ENCODE measurements around the gene MYO1E. TPM values are rescaled to one million over a fixed set of nuclear protein-coding genes. Genes with fewer than 3 reads are reported as not detected.

Gene MYO1E
- total and polyA plus RNA-seq, 2 of the 8 experiments (the other 6 are each of a cell fraction or from before 2014, with no cell fraction given) = 19.6 to 142 TPM

GRCh38 chr15:59346951-59347350 lies 25.7 kb downstream of the MYO1E start:
- CTCF ChIA-PET (ENCODE audit: partially characterized antibody) = interaction anchor here (0.8 to 6.7 kb wide), 3 partner anchors 9 to 100 kb away, joined by 3 to 29 read pairs (median 4); no protein-coding TSS in a partner anchor
- H3K23me2 ChIP-seq (ENCODE audit: low read depth, low read length) = no peaks in the 10 kb centered on the region
- H3K23ac ChIP-seq (ENCODE audit: insufficient read length) = no peak overlapping the region
- H3K79me1 ChIP-seq (ENCODE audit: low read depth, low read length) = peaks cover 10% of the 10 kb centered on the region; the same call in 1 of the 2 replicates
- no peak overlapping the region for H2AFZ ChIP-seq (ENCODE audit: low read length)
- H3K36me3 ChIP-seq (ENCODE audit: control insufficient read depth in 2 of 4, insufficient read depth in 4 of 4, low read length in 3 of 4) = no peaks in the 10 kb centered on the region
- POLR2A ChIA-PET (ENCODE audit: partially characterized antibody) = interaction anchor here (1.8 kb wide), 1 partner anchor 26 kb away, joined by 4 read pairs; the partner anchor contains the start of gene MYO1E
- no peak overlapping the region for H3K9ac ChIP-seq (replicated peaks in 1 of 4; ENCODE audit: extremely low read depth in 1 of 4, low read depth in 3 of 4, low read length in 3 of 4)
- peaks cover 10 to 23% (median 16%) of the 10 kb centered on the region in 4 experiments for H3K4me1 ChIP-seq (replicated peaks in 1 of 4; ENCODE audit: control insufficient read depth in 3 of 4, insufficient read depth in 4 of 4, low read length in 3 of 4)
- H4K5ac ChIP-seq (ENCODE audit: insufficient read length, low read depth, low read length) = no peak overlapping the region
- peak overlapping the region; percentile 66; the same call in 1 of the 2 replicates for H2BK20ac ChIP-seq (ENCODE audit: low read length)
- TF ChIP-seq E2F6 (IDR thresholded peaks at IDR 0.05) = no peak
- 77% methylated on average over 12 of the region's 12 CpGs; no CpG with 5 or more reads in 1 of the 2 experiments for WGBS, 2 experiments (ENCODE audit: extremely low coverage in 1 of 2, insufficient coverage in 1 of 2, insufficient read length in 1 of 2, insufficient replicate concordance in 2 of 2, low coverage in 1 of 2, low lambda C conversion rate in 2 of 2, missing lambda C conversion rate in 1 of 2)
- no peak overlapping the region for H4K91ac ChIP-seq (replicated peaks; ENCODE audit: insufficient read length, low read length)
- H3K9me3 ChIP-seq (ENCODE audit: insufficient read depth in 2 of 2, low read depth in 1 of 2, low read length in 1 of 2) = no peaks in the 10 kb centered on the region
- no peak overlapping the region for H3K4me3 ChIP-seq (ENCODE audit: extremely low read depth in 1 of 4, insufficient read depth in 2 of 4, low read depth in 3 of 4, low read length in 4 of 4)
- FAIRE-seq (no peak), DNase-seq (ENCODE audit: low read depth in 1 of 2, low spot score in 2 of 2) (no peak)
- no peak overlapping the region for H3K14ac ChIP-seq (ENCODE audit: insufficient read length)
- 0 out of 2 replicates have a peak overlapping the region, but pooled peaks have one; percentile 62 for H2BK12ac ChIP-seq (ENCODE audit: low read depth, low read length)
- peaks cover 6 to 79% of the 10 kb centered on the region in 2 experiments for H3K79me2 ChIP-seq (ENCODE audit: control insufficient read depth in 1 of 2, insufficient read depth in 2 of 2, low read length in 2 of 2)
- no peak overlapping the region for H2BK120ac ChIP-seq (replicated peaks; ENCODE audit: low read depth, low read length)
- no peak overlapping the region for H4K8ac ChIP-seq (ENCODE audit: extremely low read depth, insufficient read depth, low read length)
- H2AK5ac ChIP-seq (ENCODE audit: low read depth, low read length) = no peak overlapping the region; the same call in 1 of the 2 replicates
- no peak overlapping the region for H3K4me2 ChIP-seq (ENCODE audit: insufficient read depth in 1 of 2, low read depth in 2 of 2, low read length in 2 of 2)
- no peak overlapping the region for H2BK15ac ChIP-seq (ENCODE audit: low read length)
- H3K27me3 ChIP-seq (replicated peaks in 1 of 4; ENCODE audit: control insufficient read depth in 3 of 4, extremely low read depth in 1 of 4, insufficient read depth in 3 of 4, low read length in 3 of 4) = no peaks in the 10 kb centered on the region
- no peak overlapping the region for H3K4ac ChIP-seq (replicated peaks; ENCODE audit: insufficient read length, low read depth, low read length)
- no peak overlapping the region for H3K56ac ChIP-seq (replicated peaks; ENCODE audit: insufficient read length, low read depth, low read length)
- no peaks in the 10 kb centered on the region for H4K20me1 ChIP-seq (replicated peaks in 1 of 2; ENCODE audit: control insufficient read depth in 1 of 2, insufficient read depth in 2 of 2, low read length in 2 of 2)
- H2BK5ac ChIP-seq (ENCODE audit: low read depth, low read length) = no peak overlapping the region
- H3K18ac ChIP-seq (ENCODE audit: extremely low read depth, low read length) = no peak overlapping the region
- no peak overlapping the region for H3K27ac ChIP-seq (ENCODE audit: low read depth, low read length)
